GM23248 (cell line): ENCODE results near the gene CAMK4. TPM values are rescaled to one million over a fixed set of nuclear protein-coding genes. Genes with fewer than 3 reads are reported as not detected.

Experiments
- DNase-seq: peaks from one replicate; pipeline ENCODE4 v3.0.0-alpha.2; 2015
- H2AFZ ChIP-seq: fragments of 200-600 bp; sonication (generic); 2 replicates; pipeline ENCODE4 v1.6.1; 2016; ENCODE audit warnings: antibody characterized with exemption
- H3F3A ChIP-seq: fragments of 200-600 bp; sonication (generic); 2 replicates; pipeline ENCODE4 v1.6.1; 2016; ENCODE audit warnings: mild to moderate bottlenecking, antibody characterized with exemption, mixed run types; ENCODE audit not compliant: insufficient read depth
- H3K27ac ChIP-seq: fragments of 200-600 bp; sonication (generic); 2 replicates; pipeline ENCODE4 v1.5.1; 2016; ENCODE audit warnings: mild to moderate bottlenecking
- H3K27me3 ChIP-seq: fragments of 200-600 bp; sonication (generic); replicated peaks from 2 replicates; pipeline ENCODE4 v1.6.1; 2016; ENCODE audit warnings: mild to moderate bottlenecking; ENCODE audit not compliant: insufficient read depth
- H3K36me3 ChIP-seq: fragments of 200-600 bp; sonication (generic); 2 replicates; pipeline ENCODE4 v1.6.1; 2016; ENCODE audit warnings: low read depth, mild to moderate bottlenecking
- H3K4me1 ChIP-seq: fragments of 200-600 bp; sonication (generic); 2 replicates; pipeline ENCODE4 v1.6.1; 2016; ENCODE audit warnings: mild to moderate bottlenecking; ENCODE audit not compliant: insufficient read depth
- H3K4me2 ChIP-seq: fragments of 200-600 bp; sonication (generic); one replicate; pipeline ENCODE4 v1.6.1; 2016; ENCODE audit warnings: mild to moderate bottlenecking; ENCODE audit not compliant: unreplicated experiment
- H3K4me3 ChIP-seq: fragments of 200-600 bp; sonication (generic); 2 replicates; pipeline ENCODE4 v1.5.1; 2016; ENCODE audit warnings: mild to moderate bottlenecking
- H3K79me2 ChIP-seq: fragments of 200-600 bp; sonication (generic); 2 replicates; pipeline ENCODE4 v1.6.1; 2016; ENCODE audit warnings: mild to moderate bottlenecking; ENCODE audit not compliant: insufficient read depth
- H3K9ac ChIP-seq: fragments of 200-600 bp; sonication (generic); 2 replicates; pipeline ENCODE4 v1.6.1; 2016; ENCODE audit warnings: mild to moderate bottlenecking
- H3K9me2 ChIP-seq: fragments of 200-600 bp; sonication (generic); 2 replicates; pipeline ENCODE4 v1.6.1; 2016; ENCODE audit warnings: mixed run types, mild to moderate bottlenecking, moderate library complexity; ENCODE audit not compliant: insufficient read depth
- H3K9me3 ChIP-seq: fragments of 200-600 bp; sonication (generic); one replicate; pipeline ENCODE4 v1.6.1; 2017; ENCODE audit warnings: low read depth
- H4K20me1 ChIP-seq: fragments of 200-600 bp; sonication (generic); 2 replicates; pipeline ENCODE4 v1.6.0; 2016; ENCODE audit not compliant: insufficient read depth
- EZH2 ChIP-seq: fragments of 200-600 bp; sonication (generic); IDR thresholded peaks from 2 replicates; pipeline ENCODE4 v1.6.1; 2018; ENCODE audit warnings: antibody characterized with exemption, mild to moderate bottlenecking; ENCODE audit not compliant: insufficient read depth, poor library complexity, severe bottlenecking
- EZH2phosphoT487 ChIP-seq: fragments of 200-600 bp; sonication (generic); IDR thresholded peaks from 2 replicates; pipeline ENCODE4 v1.6.1; 2018; ENCODE audit warnings: antibody characterized with exemption, moderate library complexity, mild to moderate bottlenecking, low read depth; ENCODE audit not compliant: insufficient read depth
- WGBS, 2 experiments: methylation state at CpG; one replicate each; pipeline ENCODE4 v1.1.6; 2015 to 2017; ENCODE audit warnings: low lambda C conversion rate in 2 of 2, low coverage in 1 of 2; ENCODE audit errors: missing lambda C conversion rate in 2 of 2; 5-methylcytosine and 5-hydroxymethylcytosine counted together
- in situ Hi-C: fragments of 300-500 bp; cut with MboI; formaldehyde crosslinking; loops from 2 replicates; pipeline ENCODE4 v1.15.0; 2020
- polyA plus RNA-seq: library from polyadenylated mRNA; unstranded; fragments of >200 nt; fragmentation: Nextera tagmentation; extraction: Ambion mirVana; gene quantifications from 2 replicates; pipeline ENCODE4 v1.2.1, GENCODE V29; 2016
- total RNA-seq: library from RNA; depleted of rRNA; stranded (reverse); fragments of >200 nt; shearing (Covaris generic); gene quantifications from 2 replicates; pipeline ENCODE4 v1.2.3, GENCODE V29; 2014

CAMK4 gene
- total and polyA plus RNA-seq, 2 experiments from 2014 or later = 3.2 to 3.6 TPM

DNA sequence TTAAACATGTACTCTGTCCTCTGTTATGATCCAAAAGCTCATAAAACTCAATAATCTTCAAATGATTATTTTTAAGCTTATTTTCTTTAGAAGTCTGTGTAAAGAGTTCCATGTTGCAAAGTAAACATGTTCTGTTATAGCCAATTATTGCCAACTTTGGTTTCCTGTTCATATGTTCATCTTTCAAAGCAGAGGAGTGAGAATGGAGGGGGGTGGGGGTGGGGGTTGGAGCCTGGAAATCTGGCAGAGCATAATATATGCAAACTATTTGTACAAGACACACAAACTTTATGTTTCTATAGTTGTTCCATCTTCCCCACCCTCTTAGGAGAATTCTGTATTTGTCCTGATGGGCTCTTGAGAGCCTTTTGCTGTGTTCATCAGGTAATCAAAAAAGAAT lies 153.1 kb downstream of the CAMK4 start:
- H3K9me2 ChIP-seq = no peaks in the 10 kb centered on the region
- no peak overlapping the region for H3K4me3 ChIP-seq
- H3K9ac ChIP-seq = no peak overlapping the region
- no peaks in the 10 kb centered on the region for H3K36me3 ChIP-seq
- no peak for TF ChIP-seq EZH2
- TF ChIP-seq EZH2phosphoT487 = no peak
- H4K20me1 ChIP-seq = no peaks in the 10 kb centered on the region
- H3K27me3 ChIP-seq = no peaks in the 10 kb centered on the region
- DNase-seq = no peak
- no peak overlapping the region for H2AFZ ChIP-seq
- H3K27ac ChIP-seq = no peak overlapping the region
- in situ Hi-C loops = no loop called here
- H3K79me2 ChIP-seq = no peaks in the 10 kb centered on the region
- H3K9me3 ChIP-seq = no peaks in the 10 kb centered on the region
- 0 out of 2 replicates have a peak, but pooled peaks cover 4% of the 10 kb centered on the region for H3F3A ChIP-seq
- 0 out of 2 replicates have a peak, but pooled peaks cover 6% of the 10 kb centered on the region for H3K4me1 ChIP-seq
- no peak overlapping the region for H3K4me2 ChIP-seq

DNA sequence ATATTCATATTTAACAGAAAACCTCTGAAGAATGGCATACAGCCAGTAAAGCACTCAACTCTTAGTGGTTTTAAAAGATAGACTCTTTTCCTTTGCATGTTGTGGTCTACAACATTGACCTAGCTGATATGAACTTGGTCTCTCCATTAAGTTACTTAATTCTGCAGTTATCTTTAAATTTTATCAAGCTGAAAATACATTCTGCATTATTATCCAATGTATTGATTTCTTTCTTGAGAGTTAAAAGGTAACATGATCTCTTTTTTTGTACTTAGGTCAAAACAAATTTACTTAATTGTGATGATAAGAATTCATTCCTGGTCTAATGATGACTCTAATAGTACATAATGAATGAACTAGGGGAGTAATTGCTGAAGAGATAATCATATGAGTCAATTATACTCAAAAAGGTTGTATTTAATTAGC lies 155.2 kb downstream of the CAMK4 start:
- H3K4me2 ChIP-seq = no peak overlapping the region
- H3K9me3 ChIP-seq = no peaks in the 10 kb centered on the region
- H4K20me1 ChIP-seq = no peaks in the 10 kb centered on the region
- no peak for DNase-seq
- H2AFZ ChIP-seq = no peak overlapping the region
- in situ Hi-C loops = no loop called here
- H3K4me3 ChIP-seq = no peak overlapping the region
- no peaks in the 10 kb centered on the region for H3K27me3 ChIP-seq
- H3K27ac ChIP-seq = no peak overlapping the region
- no peaks in the 10 kb centered on the region for H3K36me3 ChIP-seq
- H3K4me1 ChIP-seq = peaks cover 25% of the 10 kb centered on the region
- H3K9me2 ChIP-seq = no peaks in the 10 kb centered on the region
- no peaks in the 10 kb centered on the region for H3K79me2 ChIP-seq
- H3F3A ChIP-seq = peaks cover 25% of the 10 kb centered on the region
- no peak overlapping the region for H3K9ac ChIP-seq
- TF ChIP-seq EZH2phosphoT487 (no peak), EZH2 (no peak)

DNA sequence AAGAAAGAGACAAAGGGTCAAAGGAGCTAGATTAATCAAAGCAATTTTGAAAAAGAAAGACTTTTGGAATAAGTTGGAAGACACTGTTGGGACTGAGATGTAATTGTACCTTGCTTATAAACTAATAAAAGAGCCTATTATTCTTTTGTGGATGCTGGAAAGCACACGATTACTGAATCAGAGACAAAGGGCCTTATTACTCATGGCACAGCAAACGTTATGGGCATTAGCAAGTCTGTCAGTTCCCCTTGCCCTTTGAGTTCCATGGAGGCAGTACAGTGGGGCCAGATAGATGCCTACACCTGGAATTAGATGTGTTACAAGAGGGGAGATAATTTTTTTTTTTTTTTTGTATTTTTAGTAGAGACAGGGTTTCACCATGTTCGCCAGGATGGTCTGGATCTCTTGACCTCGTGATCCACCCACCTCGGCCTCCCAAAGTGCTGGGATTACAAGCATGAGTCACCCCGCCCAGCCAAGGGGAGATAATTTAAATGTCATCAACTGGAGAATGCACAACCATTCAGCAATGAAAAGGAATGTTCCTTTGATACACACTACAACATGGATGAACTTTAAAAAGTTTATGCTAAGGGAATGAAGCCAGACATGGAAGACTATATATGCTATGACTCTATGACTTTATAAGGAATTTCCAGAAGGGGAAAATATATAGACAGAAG lies 159.2 kb downstream of the CAMK4 start:
- no peaks in the 10 kb centered on the region for H3K9me3 ChIP-seq
- H3K36me3 ChIP-seq = no peaks in the 10 kb centered on the region
- H3K4me1 ChIP-seq = peaks cover 45% of the 10 kb centered on the region
- H3K27ac ChIP-seq = peak overlapping the region; percentile 61
- H3K4me3 ChIP-seq = no peak overlapping the region
- in situ Hi-C loops = no loop called here
- WGBS, 2 experiments = 7 to 12% methylated on average over 6 of the region's 6 CpGs
- no peaks in the 10 kb centered on the region for H3K79me2 ChIP-seq
- H3K9ac ChIP-seq = no peak overlapping the region
- H4K20me1 ChIP-seq = no peaks in the 10 kb centered on the region
- no peaks in the 10 kb centered on the region for H3K27me3 ChIP-seq
- DNase-seq = peak; percentile 70
- H2AFZ ChIP-seq = peak overlapping the region; percentile 31
- peak overlapping the region; percentile 26 for H3K4me2 ChIP-seq
- H3F3A ChIP-seq = peaks cover 29% of the 10 kb centered on the region
- TF ChIP-seq EZH2 = no peak
- no peak for TF ChIP-seq EZH2phosphoT487
- H3K9me2 ChIP-seq = no peaks in the 10 kb centered on the region

DNA sequence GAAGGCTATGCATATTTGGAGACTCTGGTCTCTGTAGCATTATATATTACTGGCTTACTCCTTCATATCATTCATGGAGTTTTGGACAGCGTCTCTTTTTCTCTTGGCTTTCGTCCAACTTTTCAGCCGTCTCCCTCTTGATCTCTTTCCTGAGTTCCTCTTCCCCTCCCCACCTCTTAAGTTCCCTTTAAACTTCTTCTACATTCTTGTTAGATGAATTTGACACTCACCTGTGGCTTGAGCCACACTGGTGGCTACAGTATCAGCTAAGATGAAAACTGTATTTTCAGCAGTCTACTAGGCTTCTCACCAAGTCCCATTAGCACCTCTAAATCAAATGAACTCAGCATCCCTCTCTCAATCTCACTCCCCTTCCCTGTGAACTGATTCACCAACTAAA lies 160.0 kb downstream of the CAMK4 start:
- H3K27me3 ChIP-seq = no peaks in the 10 kb centered on the region
- in situ Hi-C loops = no loop called here
- H2AFZ ChIP-seq = peak overlapping the region; percentile 14; the same call in 1 of the 2 replicates
- TF ChIP-seq EZH2phosphoT487 (no peak), EZH2 (no peak)
- no peak overlapping the region for H3K9ac ChIP-seq
- H3K4me1 ChIP-seq = peaks cover 53% of the 10 kb centered on the region
- H3K79me2 ChIP-seq = no peaks in the 10 kb centered on the region
- peaks cover 34% of the 10 kb centered on the region for H3F3A ChIP-seq
- DNase-seq = peak; percentile 29
- H3K27ac ChIP-seq = peak overlapping the region; percentile 61; the same call in 1 of the 2 replicates
- H3K9me2 ChIP-seq = no peaks in the 10 kb centered on the region
- no peak overlapping the region for H3K4me3 ChIP-seq
- no peaks in the 10 kb centered on the region for H4K20me1 ChIP-seq
- no peaks in the 10 kb centered on the region for H3K36me3 ChIP-seq
- H3K9me3 ChIP-seq = no peaks in the 10 kb centered on the region
- WGBS, 2 experiments = 5 to 11% methylated on average over 3 of the region's 3 CpGs
- H3K4me2 ChIP-seq = peak overlapping the region; percentile 26

DNA sequence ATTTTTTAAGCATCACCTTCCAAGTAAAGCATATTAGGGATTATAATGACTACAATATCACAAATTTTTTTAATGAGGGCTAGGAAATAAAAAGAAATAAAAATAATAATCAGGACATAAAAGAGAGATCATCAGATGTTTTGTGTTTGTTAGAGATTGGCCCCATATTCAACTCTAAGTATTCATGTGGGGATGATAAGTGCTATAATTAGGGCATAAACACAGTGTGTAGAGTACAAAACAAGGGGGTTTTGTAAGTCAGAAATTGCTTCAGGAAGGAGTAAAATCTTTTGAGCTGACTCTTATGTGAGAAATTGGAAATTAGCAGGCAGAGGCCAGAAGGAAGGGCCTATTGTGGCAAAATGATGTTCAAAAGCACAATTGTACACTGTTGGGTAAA lies 160.9 kb downstream of the CAMK4 start:
- Histone ChIP-seq H3K9ac (no peak overlapping the region), H4K20me1 (no peaks in the 10 kb centered on the region), H2AFZ (0 out of 2 replicates have a peak overlapping the region, but pooled peaks have one; percentile 14), H3K36me3 (no peaks in the 10 kb centered on the region), H3K27ac (no peak overlapping the region), H3K9me3 (no peaks in the 10 kb centered on the region), H3K27me3 (no peaks in the 10 kb centered on the region), H3K4me1 (peaks cover 61% of the 10 kb centered on the region), H3K4me3 (no peak overlapping the region), H3K9me2 (no peaks in the 10 kb centered on the region), H3F3A (peaks cover 42% of the 10 kb centered on the region), H3K79me2 (no peaks in the 10 kb centered on the region), H3K4me2 (no peak overlapping the region)
- TF ChIP-seq EZH2phosphoT487 = no peak
- no peak for TF ChIP-seq EZH2
- in situ Hi-C loops = no loop called here
- no peak for DNase-seq
